ACC112 (cell line): ENCODE results near the gene UNK.
A peak's percentile ranks its signal among the peaks of the same experiment; 100 is the strongest.

Experiments used
- H2AFZ ChIP-seq: fragments of 200-600 bp; sonication (generic); one replicate; pipeline ENCODE4 v1.6.0; 2017; ENCODE audit warnings: antibody characterized with exemption, low read length; ENCODE audit not compliant: unreplicated experiment
- H3K27ac ChIP-seq: fragments of 200-600 bp; sonication (generic); 2 replicates; pipeline ENCODE4 v1.5.1; 2014; ENCODE audit warnings: low read depth, mild to moderate bottlenecking, antibody characterized with exemption, low read length, moderate library complexity
- H3K27me3 ChIP-seq: fragments of 200-600 bp; sonication (generic); 2 replicates; pipeline ENCODE4 v1.6.1; 2014; ENCODE audit warnings: mild to moderate bottlenecking, antibody characterized with exemption, low read length, moderate library complexity, mixed read lengths; ENCODE audit not compliant: insufficient read depth
- H3K36me3 ChIP-seq: fragments of 200-600 bp; sonication (generic); 2 replicates; pipeline ENCODE4 v1.6.1; 2016; ENCODE audit warnings: mild to moderate bottlenecking, antibody characterized with exemption, low read length, moderate library complexity, mixed read lengths; ENCODE audit not compliant: insufficient read depth
- H3K4me1 ChIP-seq: fragments of 200-600 bp; sonication (generic); one replicate; pipeline ENCODE4 v1.6.1; 2016; ENCODE audit warnings: low read length, mixed read lengths; ENCODE audit not compliant: insufficient read depth, unreplicated experiment, control insufficient read depth
- H3K4me3 ChIP-seq: fragments of 200-600 bp; sonication (generic); 2 replicates; pipeline ENCODE4 v1.5.1; 2014; ENCODE audit warnings: mild to moderate bottlenecking, low read depth, low read length
- H3K79me2 ChIP-seq: fragments of 200-600 bp; sonication (generic); one replicate; pipeline ENCODE4 v1.6.0; 2016; ENCODE audit warnings: low read length; ENCODE audit not compliant: control insufficient read depth, unreplicated experiment, insufficient read depth

UNK gene

DNA sequence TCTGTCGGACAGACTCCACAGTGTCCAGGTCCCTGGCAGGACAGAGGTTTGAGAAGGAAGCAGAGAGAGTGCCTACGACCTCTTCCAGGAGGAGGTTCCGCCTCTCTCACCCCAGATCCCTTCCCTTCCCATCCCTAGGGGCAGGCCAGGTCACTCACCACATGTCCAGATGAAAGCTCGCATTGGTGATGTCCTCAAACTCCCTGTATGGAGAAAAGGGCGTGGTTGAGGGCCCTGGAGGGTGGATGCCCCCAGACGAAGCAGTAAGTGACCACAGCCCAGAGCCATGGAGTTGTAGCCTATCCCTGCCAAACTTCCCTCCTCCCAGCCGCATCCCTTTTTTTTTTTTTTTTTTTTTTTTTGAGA, 56.2 kb downstream of the UNK start:
- H3K27ac ChIP-seq: no peak overlapping the region
- H2AFZ ChIP-seq: no peak overlapping the region

GRCh38 chr17:75842411-75842810, 57.8 kb downstream of the UNK start:
- H3K36me3 ChIP-seq: no peaks in the 10 kb centered on the region

More for the DNA sequence above, 56.2 kb downstream of the UNK start:
- Histone ChIP-seq H3K4me3 (no peak overlapping the region), H3K4me1 (peaks cover 12% of the 10 kb centered on the region), H3K27me3 (no peaks in the 10 kb centered on the region), H3K79me2 (no peaks in the 10 kb centered on the region), H3K36me3 (no peaks in the 10 kb centered on the region)

GRCh38 chr17:75842963-75843576, 58.5 kb downstream of the UNK start:
- H3K79me2 ChIP-seq: no peaks in the 10 kb centered on the region
- peaks cover 16% of the 10 kb centered on the region for H3K4me1 ChIP-seq
- H3K27me3 ChIP-seq: no peaks in the 10 kb centered on the region
- no peaks in the 10 kb centered on the region; the same call in 1 of the 2 replicates for H3K36me3 ChIP-seq
- no peak overlapping the region for H2AFZ ChIP-seq
- no peak overlapping the region for H3K27ac ChIP-seq
- H3K4me3 ChIP-seq: no peak overlapping the region

More at GRCh38 chr17:75842411-75842810, 57.8 kb downstream of the UNK start:
- Histone ChIP-seq H3K27ac (no peak overlapping the region), H2AFZ (no peak overlapping the region), H3K4me1 (peaks cover 16% of the 10 kb centered on the region), H3K27me3 (no peaks in the 10 kb centered on the region), H3K4me3 (no peak overlapping the region), H3K79me2 (no peaks in the 10 kb centered on the region)

- H3K36me3 ChIP-seq: no peaks in the 10 kb centered on the region; the same call in 1 of the 2 replicates
- H3K27me3 ChIP-seq: no peaks in the 10 kb centered on the region
- H3K27ac ChIP-seq: peak within 1 kb of the TSS; percentile 26; the same call in 1 of the 2 replicates
- no peak within 1 kb of the TSS for H2AFZ ChIP-seq
- H3K4me1 ChIP-seq: peaks cover 16% of the 10 kb centered on the region
- H3K4me3 ChIP-seq: no peak within 1 kb of the TSS
- H3K79me2 ChIP-seq: no peaks in the 10 kb centered on the region
Observed at GRCh38 chr17:75843577-75844529, 59.2 kb downstream of the UNK start, which contains the start of gene UNC13D. UNC13D (minus strand) TSS chr17:75844404; CDS start chr17:75844337, 67 bp downstream.

GRCh38 chr17:75844530-75845057, 60.0 kb downstream of the UNK start:
- no peaks in the 10 kb centered on the region for H3K27me3 ChIP-seq
- H3K27ac ChIP-seq: peak overlapping the region; percentile 26; the same call in 1 of the 2 replicates
- no peak overlapping the region for H3K4me3 ChIP-seq
- no peak overlapping the region for H2AFZ ChIP-seq
- H3K79me2 ChIP-seq: no peaks in the 10 kb centered on the region
- H3K36me3 ChIP-seq: no peaks in the 10 kb centered on the region; the same call in 1 of the 2 replicates
- peaks cover 16% of the 10 kb centered on the region for H3K4me1 ChIP-seq

- peak overlapping the region; percentile 26; the same call in 1 of the 2 replicates for H3K27ac ChIP-seq
- H3K27me3 ChIP-seq: no peaks in the 10 kb centered on the region
- no peak overlapping the region for H3K4me3 ChIP-seq
- H3K36me3 ChIP-seq: no peaks in the 10 kb centered on the region; the same call in 1 of the 2 replicates
- H2AFZ ChIP-seq: no peak overlapping the region
- H3K79me2 ChIP-seq: no peaks in the 10 kb centered on the region
- H3K4me1 ChIP-seq: peaks cover 16% of the 10 kb centered on the region
Observed at GRCh38 chr17:75845058-75845711, 60.6 kb downstream of the UNK start.

GRCh38 chr17:75845933-75846691, 61.5 kb downstream of the UNK start:
- Histone ChIP-seq H3K4me3 (no peak overlapping the region), H3K27ac (no peak overlapping the region), H3K4me1 (peaks cover 16% of the 10 kb centered on the region), H3K79me2 (no peaks in the 10 kb centered on the region), H3K27me3 (no peaks in the 10 kb centered on the region), H3K36me3 (no peaks in the 10 kb centered on the region; the same call in 1 of the 2 replicates), H2AFZ (no peak overlapping the region)

DNA sequence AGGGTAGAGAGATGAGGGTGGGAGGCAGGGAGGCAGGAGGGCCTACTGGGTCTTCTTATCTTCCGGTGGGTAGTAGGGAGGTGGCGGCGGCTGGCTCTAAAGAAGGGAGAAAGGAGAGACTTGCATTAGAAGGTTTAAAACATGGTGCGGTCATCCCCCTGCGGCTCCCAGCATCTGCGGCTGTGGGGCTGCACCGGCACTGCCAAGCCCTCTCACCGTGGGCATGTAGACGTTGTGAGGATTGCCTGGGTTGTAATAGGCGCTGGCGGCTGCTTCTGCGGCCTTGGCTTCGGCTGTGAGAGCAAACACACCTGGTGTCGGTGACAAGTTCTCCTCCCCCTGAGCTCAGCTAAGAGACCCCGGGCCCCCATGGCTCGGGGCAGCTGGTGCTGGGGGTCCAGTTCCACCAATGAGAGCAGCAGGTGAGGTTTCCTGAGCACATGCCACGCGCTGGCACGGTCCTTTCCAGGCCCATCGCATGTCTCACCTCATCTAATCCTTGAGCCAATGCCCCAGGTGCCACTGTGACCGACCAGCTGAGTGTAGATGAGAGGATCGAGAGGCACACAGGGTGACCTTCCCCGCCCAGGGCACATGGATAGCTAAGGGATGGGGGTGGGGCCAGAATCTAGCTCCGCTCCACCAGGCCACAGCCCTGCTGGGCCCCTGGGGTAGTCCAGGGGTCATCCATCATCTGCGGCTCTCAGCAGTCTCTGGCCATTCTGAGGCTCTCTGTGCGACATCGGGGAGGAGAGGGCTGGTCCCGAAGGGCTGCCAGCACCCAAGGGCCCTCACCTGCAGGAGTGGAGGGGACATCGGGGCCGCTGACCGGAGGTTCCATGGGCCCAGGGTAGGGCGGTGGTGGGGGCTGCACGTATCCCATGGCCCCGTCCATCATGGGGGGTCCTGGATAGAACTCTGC, 62.3 kb downstream of the UNK start:
- no peaks in the 10 kb centered on the region; the same call in 1 of the 2 replicates for H3K36me3 ChIP-seq
- H3K4me3 ChIP-seq: no peak overlapping the region
- H3K79me2 ChIP-seq: no peaks in the 10 kb centered on the region
- H3K27ac ChIP-seq: no peak overlapping the region
- H2AFZ ChIP-seq: no peak overlapping the region
- H3K27me3 ChIP-seq: no peaks in the 10 kb centered on the region
- H3K4me1 ChIP-seq: peaks cover 16% of the 10 kb centered on the region
